DLD1 (cell line): Measurements from ENCODE around the gene RUNX1.

Source experiments
- in situ Hi-C: cut with HindIII; loops from 2 replicates; pipeline ENCODE4 v1.10.0; 2017; ENCODE audit warnings: low sequenced_read_pairs

RUNX1 gene

GRCh38 chr21:35048706-35049617 is at the start of gene RUNX1:
RUNX1 (minus strand) TSS chr21:35049302.
- in situ Hi-C loops, result no loop called here

- in situ Hi-C loops, result no loop called here
Measured at GRCh38 chr21:35097525-35097924, 48.4 kb upstream of the RUNX1 start.

DNA sequence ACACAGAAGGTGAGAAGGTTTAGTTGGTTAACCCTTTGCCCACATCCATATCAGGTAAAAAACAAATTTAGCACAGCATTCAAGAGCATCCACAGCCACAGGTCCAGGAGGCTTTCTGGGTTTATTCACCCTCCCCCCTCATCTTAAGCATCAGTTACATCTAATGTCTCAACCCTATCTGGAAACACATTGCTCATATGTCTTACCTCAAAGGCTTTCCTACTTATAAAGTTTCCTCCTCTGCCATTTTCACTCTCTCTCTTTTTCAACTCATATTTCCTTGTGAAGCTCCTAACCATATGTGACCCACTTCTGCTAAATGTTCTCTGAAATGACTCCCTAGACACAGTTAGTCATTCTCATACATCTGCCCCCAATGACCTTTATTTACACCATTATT is 47.9 kb upstream of the RUNX1 start:
- in situ Hi-C loops, result no loop called here

DNA sequence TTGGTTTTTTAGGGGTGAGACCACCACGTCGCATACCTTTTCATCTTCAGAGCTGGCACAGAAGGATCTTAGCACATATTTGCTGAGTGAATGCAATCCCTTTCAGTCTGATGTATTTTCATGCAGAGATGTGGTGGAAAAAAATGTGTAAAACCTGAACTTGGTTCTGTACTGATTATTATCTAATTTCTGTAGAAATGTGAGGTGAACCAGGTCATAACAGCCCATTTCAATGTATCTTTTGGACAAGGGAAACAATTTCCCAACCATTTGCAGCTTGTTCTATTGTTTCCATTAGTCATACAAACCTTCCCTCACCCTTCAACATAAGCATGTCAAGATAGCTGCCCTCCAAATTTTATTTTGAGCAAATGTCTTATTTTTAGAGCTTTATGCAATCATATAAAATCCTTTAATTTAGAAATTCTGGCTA is 46.8 kb upstream of the RUNX1 start:
- in situ Hi-C loops, result no loop called here

DNA sequence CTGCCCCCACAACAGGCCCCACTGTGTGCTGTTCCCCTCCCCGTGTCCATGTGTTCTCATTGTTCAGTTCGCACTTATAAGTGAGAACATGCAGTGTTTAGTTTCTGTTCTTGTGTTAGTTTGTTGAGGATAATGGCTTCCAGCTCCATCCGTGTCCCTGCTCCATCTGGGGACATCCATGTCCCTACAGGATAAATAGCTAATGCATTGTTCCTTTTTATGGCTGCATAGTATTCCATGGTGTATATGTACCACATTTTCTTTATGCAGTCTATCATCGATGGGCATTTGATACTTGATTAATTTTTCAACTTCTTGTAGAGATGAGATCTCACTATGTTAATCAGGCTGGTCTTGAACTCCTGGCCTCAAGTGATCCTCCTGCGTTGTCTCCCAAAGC is 44.4 kb upstream of the RUNX1 start:
- in situ Hi-C loops, result no loop called here

DNA sequence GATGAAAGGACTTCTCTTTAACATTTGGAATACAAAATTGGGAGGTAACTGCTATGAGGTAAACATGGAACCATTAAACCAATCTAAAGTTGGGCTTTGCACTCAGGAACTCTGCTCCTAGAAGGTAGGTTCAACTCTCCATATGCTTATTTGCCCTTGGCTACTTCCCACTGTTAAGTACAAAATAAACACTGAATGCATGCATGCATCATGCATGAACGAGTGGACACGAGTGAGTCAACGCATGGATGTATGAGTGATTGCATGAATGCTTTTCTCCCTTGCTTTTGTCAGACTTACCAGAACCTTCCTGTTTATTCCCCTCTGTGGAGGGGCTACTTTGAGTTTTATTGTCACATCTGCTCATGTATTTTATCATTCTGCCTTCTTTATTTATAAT is 42.4 kb upstream of the RUNX1 start:
- in situ Hi-C loops, result no loop called here

DNA sequence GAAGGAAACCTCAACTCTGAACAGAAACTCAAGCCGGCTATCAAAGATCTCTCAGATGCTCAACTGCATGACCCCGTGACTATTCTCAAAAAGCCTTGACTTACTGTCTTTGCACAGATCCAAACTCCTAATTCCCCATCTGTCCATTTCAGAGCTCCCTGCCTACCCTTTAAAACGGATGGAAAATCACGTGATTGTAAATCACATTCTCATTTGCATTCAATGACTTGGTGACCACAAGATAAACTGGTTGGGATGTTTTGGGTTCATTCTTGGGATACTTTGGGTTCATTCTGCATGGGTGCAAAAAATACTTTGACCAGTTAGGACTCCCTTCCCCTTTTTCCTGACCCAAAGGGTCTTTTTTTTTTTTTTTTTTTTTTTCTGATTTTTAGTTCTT is 41.3 kb upstream of the RUNX1 start:
- in situ Hi-C loops, result no loop called here

DNA sequence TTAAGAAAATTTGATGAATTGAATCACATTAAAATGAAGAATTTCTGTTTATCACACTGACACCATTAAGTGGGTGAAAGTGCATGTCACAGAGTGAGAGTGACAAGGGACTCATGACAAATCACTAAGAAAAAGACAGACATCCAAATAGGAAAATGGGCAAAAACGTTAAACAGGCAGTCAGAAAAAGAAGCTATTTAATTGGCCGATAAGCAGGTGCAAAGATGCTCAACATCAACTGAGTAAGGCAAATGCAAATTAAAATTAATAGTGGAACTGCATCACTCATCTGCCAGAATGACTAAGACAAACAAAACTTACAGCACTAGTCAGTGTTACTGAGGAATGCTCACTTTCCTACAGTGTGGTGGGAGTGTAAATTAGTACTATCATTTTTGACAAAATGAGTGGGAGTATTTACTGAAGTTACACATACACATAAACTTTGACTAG is 39.2 kb upstream of the RUNX1 start:
- in situ Hi-C loops, result no loop called here

- in situ Hi-C loops, result no loop called here
Measured at GRCh38 chr21:35086357-35086756, 37.3 kb upstream of the RUNX1 start.

DNA sequence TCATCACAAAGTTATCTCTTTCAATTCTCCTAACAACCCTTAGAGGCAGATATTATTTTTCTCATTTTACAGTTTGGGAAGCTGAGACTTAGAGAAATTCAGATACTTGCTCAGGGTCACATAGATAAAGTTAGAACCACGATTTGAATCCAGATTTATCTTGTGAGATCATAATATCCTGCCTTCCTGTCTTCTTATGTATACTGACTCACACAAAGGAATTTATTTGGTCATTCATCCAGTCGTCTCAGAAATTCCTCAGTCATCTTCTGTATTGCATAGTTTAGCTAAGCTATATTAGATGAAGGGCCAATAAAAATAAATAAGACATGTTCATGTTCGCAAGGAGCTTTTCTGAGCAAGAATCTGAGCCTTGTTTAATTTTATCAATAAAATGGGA is 35.8 kb upstream of the RUNX1 start:
- in situ Hi-C loops, result no loop called here

DNA sequence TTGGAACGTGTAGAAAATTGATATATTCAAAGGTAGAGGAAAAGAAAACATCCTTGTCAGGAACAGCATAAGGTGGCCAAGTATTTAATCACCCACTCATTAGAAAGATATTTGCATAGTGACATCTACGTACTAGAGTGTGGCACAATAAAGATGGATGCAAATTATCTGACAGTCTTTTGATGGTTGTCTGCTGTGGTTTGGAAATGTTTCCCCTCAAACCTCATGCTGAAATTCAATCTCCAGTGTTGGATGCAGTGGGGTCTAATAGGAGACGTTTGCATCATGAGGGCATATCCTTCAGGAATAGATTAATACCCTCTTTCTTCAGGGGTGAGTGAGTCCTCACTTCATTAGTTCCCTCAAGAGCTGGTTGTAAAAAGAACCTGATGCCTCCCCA is 34.1 kb upstream of the RUNX1 start:
- in situ Hi-C loops, result no loop called here

- in situ Hi-C loops, result no loop called here
Measured at GRCh38 chr21:35081861-35082260, 32.8 kb upstream of the RUNX1 start.

DNA sequence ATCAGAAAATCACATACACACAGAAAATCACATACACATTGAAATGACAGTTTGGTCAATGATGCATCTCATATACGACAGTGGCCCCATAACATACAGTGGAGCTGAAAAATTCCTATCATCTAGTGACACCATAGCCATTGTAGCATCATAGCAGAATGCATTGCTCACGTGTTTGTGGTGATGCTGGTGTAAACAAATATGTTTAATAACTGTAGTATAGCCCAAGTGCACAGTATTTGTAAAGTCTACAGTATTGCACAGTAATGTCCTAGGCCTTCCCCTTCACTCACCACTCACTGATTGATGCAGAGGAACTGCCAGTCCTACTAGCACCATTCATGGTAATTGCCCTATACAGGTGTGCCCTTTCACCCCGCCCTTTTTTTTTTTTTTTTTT is 30.1 kb upstream of the RUNX1 start:
- in situ Hi-C loops, result no loop called here

GRCh38 chr21:35077975-35078374 is 28.9 kb upstream of the RUNX1 start:
- in situ Hi-C loops, result no loop called here

GRCh38 chr21:35077466-35077865 is 28.4 kb upstream of the RUNX1 start:
- in situ Hi-C loops, result no loop called here

DNA sequence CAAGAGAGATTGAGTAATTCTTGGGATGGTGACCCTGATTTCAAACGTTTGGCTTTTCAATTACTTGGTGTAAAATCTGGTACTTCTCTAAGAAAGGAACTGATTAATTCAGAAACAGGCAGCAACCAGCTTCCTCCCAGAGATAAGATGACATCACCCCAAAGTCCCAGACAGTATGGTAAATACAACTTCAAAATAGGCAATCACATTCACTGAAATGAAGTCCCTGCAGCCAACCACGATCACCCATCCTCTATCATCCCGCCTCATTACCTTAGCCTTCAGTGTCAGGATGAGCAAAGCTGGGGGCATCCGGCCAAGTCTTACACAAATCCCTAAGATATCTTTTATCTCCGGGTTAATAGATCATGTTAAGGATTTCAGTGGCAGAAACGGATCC is 26.4 kb upstream of the RUNX1 start:
- in situ Hi-C loops, result no loop called here

DNA sequence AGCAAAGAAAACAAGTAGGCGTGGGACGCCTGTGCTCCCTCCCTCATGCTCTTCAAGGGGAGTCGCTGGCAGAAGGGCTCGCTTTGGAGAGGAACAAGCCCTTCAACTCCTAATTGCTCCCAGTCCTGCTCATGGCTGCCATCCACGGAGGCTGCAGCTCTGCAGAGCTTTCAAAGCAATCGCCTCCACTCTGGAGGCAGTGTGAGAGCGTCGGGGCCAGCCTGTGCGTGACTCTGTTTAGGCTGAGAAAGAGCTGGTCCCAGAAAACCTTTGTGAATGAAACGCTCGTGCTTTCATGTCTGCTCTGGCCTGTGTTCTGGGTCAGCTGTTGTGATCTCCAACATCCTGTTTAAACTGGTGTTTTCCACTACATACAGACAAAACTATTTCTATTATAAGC is 23.9 kb upstream of the RUNX1 start:
- in situ Hi-C loops, result no loop called here

DNA sequence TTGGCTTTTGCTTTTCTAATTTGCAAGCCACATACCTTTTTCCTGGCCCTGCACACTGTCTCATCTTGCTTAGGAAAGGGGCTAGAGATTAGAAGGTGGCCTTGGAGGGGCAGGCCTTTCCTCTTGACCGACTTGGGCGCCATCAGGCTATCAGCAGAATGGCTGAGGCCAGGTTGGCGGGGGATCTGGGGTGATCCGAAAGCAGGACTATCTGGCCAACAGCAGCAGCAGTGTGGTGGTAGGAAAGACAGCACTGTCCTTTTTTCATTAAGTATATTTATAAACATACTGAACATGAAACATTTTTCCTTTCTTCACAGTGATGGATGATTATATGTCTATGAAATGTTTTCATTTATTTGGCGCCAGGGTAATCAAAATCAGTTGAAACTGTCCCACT is 23.5 kb upstream of the RUNX1 start:
- in situ Hi-C loops, result no loop called here

DNA sequence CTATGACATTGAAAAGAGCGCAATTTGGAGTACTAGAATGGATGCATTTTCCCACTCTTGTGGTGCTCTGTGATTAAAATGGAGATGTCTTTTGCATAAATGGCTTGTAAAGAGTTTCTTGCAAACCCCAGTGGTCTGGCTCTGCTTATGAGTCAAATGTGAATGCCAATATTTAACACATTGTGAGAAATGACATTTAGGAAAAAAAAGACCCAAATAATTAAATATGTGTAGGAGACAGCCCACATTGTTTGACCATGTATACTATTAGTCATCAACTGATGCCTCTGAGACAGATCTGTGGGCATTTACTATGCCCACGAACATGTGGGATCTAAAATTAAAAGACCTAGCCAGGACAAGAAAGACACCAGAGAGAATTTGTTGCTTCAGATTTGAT is 22.2 kb upstream of the RUNX1 start:
- in situ Hi-C loops, result no loop called here

DNA sequence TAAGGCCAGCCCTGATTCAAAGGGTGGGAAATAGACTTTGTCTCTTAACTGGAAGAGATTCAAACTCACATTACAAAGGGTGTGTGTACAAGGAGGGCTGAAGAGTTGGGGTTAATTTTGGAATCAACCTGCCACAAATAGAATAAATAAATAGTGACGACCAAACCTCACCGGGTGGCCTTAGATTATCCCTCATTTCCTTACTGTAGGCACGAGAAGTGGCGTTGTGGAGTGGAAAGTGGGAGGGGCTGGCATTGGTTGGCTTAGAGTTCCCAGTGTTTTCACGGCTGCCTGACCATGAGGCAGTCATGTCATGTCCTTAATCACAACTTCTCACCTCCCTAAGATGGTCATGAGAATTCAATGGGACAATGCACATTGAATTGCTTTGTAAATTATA is 21.3 kb upstream of the RUNX1 start:
- in situ Hi-C loops, result no loop called here

DNA sequence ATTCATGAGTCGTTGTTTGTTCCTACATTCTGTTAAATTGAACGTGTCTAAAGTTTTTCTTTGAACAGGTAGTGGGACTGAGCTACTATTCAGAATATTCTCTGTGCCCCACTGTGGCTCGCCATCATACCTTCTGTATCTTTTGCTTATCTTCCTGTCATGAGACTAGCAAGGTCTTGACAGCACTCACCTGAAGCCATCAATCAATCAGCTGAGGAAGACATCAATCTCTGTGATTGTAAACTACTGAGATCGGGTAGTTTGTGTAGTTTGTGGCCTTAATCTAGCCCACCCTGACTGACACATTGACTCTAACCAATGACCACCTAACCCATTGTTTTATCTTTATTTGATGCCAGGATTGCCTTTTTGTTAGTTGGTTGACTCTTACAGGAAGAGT is 17.7 kb upstream of the RUNX1 start:
- in situ Hi-C loops, result no loop called here

- in situ Hi-C loops, result no loop called here
Measured at GRCh38 chr21:35063428-35064172, 14.5 kb upstream of the RUNX1 start.
